8988T (cell line): ENCODE results near the gene KIF14.

Experiments
- DNase-seq: peaks from one replicate; pipeline ENCODE4 v3.0.0; 2011

The KIF14 gene

GRCh38 chr1:200620273-200621131 lies at the start of gene KIF14:
TSS of gene KIF14 (minus strand) at chr1:200620751. CDS start at chr1:200618723, 2,028 bp downstream.
- peak; percentile 81 for DNase-seq

- DNase-seq = peak; percentile 83
Observed at GRCh38 chr1:200669314-200670241, 49.0 kb upstream of the KIF14 start, which contains the start of gene DDX59. TSS of gene DDX59 (minus strand) at chr1:200669907. CDS start at chr1:200666740, 3,167 bp downstream.

GRCh38 chr1:200668514-200669313 lies 48.2 kb upstream of the KIF14 start:
- no peak for DNase-seq

DNA sequence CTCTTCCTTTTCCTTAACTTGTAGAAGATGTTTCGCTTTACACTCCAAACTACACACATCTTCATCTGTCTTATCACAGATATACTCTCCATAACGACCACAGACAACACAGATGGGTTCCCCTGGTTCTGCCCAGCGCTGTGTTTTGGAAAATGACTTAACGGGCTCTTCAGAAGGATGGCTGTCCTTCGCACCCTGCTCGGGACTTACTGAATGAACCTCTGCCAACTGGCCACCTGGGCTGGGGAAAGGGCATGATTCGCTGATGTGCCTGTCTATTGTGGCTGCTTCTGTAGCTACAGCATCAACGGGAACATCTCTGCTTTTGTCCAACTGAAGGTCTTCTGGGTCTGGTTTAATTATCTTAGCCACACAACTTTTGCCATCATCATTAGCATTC lies 45.8 kb upstream of the KIF14 start:
- no peak for DNase-seq

GRCh38 chr1:200665861-200666260 lies 45.3 kb upstream of the KIF14 start:
- DNase-seq = no peak

GRCh38 chr1:200660719-200661118 lies 40.2 kb upstream of the KIF14 start:
- no peak for DNase-seq

DNA sequence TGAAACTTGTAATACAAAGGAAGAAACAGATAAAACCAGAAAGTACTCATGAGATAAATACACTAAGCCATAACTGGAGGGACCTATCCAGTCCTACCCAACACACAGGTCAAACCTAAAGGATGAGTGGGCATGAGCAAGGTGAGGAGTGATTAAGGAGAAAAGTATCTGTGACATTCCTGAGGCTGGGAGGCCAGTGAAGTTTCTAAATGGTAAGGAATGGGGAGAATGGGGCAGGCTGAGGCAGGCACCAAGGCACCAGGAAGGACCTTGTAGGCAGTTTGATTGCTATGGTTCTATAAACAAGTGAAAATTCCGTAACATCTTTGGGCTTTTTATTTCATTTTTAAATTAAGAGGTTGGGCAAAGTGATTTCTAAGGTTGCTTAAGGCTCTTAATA lies 38.7 kb upstream of the KIF14 start:
- DNase-seq = no peak

- DNase-seq = no peak
Observed at GRCh38 chr1:200658037-200658818, 37.7 kb upstream of the KIF14 start.

GRCh38 chr1:200654660-200655059 lies 34.1 kb upstream of the KIF14 start:
- DNase-seq = no peak

GRCh38 chr1:200653022-200653462 lies 32.5 kb upstream of the KIF14 start:
- no peak for DNase-seq

DNA sequence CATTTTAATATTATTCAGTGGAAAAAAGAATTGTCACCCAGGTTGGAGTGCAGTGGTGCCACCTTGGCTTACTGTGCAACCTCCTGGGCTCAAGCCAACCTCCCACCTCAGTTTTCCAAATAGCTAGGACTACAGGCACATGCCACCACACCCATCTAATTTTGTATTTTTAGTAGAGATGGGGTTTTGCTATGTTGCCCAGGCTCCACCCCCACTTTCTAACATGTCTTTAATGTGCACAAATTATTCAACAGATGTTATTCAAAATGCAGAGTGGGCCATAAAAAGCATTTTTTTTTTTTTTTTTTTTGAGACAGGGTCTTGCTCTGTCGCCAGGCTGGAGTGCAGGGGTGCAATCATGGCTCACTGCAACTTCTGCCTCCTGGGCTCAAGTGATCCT lies 31.8 kb upstream of the KIF14 start:
- no peak for DNase-seq

GRCh38 chr1:200646515-200646914 lies 26.0 kb upstream of the KIF14 start:
- no peak for DNase-seq

GRCh38 chr1:200644021-200644420 lies 23.5 kb upstream of the KIF14 start:
- DNase-seq = no peak

GRCh38 chr1:200642481-200642880 lies 21.9 kb upstream of the KIF14 start:
- DNase-seq = no peak

DNA sequence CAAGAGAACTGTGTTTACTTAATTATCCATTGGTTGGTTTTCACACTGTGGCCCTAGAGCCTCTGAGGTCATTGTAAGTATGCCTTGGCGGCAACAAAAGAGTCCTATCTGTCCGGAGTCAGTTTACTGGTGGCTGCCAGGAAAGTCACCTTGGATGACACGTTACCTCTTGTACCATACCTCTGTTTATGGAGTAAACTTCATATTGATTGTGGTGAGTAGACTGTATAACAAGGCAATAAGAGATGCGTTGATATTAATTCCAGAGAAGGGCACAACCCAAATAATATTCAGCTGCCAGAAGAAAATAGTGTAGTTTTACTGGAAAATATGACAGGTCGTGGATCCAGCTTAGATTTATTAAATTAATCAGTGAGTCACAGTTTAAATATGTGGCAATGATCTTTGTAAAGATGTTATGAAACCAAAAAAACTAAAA lies 20.4 kb upstream of the KIF14 start:
- no peak for DNase-seq

DNA sequence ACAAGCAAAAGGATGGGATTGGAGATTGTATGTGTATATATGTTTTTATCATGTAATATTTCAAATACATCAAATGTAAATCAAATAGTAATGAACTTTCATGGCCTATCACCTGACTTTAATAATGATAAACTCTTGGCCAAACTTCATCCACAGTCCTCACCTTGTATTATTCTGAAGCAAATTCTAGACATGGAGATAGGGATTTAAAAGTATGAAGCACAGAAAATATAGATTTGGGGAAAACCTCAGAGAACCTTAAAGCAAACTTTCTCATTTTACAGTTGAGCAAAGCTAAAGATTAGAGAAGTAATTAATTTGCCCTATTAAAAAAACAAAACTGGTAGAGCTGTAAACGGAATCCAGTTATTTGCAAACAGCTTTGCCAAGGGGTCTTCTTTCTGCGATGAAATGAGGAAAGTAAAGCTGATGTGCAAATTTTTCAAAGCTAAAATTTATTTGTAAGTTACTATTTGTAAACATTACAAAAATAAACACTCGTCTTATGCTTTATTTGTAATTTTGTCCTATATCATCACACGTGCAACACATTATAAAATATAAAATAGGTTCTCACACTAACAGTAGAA lies 19.9 kb upstream of the KIF14 start:
- no peak for DNase-seq

DNA sequence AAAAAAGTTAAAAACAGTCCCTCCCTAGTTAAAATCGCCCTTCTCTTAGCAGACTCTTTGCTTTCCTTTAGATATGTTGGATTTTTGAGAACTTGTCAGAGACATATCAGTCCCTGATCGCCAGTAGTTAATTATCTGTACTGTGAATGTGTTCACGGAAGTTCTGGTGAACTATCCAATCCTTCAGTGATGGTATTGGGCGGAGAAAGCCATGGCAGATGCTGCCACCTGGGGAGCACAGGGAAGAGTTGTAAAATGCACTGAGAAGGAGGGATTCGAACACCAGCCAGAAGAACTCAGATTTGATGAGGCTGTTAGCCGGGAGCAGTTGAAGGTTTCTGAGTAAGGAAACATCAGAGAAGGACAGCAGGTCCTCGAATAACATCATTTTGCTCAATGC lies 17.5 kb upstream of the KIF14 start:
- no peak for DNase-seq

GRCh38 chr1:200636681-200637080 lies 16.1 kb upstream of the KIF14 start:
- DNase-seq = no peak

DNA sequence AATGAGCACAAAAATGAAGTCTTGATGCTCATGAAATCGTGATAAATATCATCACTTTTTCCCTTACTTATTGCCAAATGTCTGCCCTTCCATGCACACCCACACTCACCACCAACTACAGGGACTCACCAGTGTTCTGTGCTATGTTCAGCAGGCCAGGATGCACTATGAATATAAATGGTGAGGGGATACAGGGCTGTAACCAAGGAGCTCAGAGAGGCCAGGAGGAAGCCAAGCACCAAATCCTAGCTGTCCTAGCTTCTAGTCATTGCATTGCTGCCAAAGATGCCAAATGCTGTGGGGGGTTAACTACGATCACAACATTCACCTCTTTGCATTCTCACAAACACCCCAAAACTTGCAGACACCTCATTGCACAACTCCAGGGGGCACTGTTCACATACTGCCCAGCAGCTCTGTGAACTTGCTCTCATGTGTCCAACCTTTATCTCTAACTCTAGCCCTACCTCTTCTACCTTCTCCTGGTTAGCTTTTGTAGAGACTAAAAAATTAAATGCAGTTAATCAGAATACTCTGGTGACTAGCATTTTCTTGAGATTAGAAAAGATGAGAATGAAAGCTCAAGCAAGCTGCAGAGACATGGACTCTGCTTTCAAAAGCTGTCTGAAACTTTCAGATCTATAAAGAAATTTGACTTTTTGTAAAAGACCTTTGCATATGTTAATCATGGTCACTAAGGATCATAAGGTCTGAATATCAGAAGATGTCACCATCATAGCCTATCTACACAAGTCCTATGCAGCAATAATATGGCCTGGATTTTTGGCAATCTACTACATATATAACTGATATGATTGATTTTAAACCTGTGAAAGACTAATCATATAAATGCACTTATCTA lies 13.9 kb upstream of the KIF14 start:
- DNase-seq = no peak

DNA sequence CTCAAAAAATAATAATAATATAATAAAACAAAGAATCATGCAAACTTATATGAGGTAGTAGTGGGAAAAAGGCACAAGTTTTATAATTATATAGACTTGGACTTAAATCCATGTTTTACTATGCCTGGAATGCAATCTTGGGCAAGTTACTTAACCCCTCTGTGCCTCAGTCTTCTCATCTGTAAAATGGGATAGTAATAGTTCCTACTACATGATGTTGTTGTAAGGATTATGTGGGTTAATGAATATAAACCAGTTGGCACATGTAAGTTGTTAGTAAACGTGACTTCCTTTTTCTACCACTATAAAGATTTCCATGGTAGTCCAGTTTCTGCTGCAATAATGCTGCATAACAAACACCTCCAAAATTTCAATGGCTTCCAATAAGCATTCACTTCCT lies 10.8 kb upstream of the KIF14 start:
- DNase-seq = no peak
